K562 (cell line): ENCODE results near the gene UBE2L6. TPM values are rescaled to one million over a fixed set of nuclear protein-coding genes. Genes with fewer than 3 reads are reported as not detected.

ENCODE experiments used
- ATAC-seq: fragments of 200-7000 bp; cut with Tn5 transposase; 3 replicates; pipeline ENCODE4 v1.9.1; 2020; ENCODE audit warnings: moderate library complexity
- BruUV-seq: library from RNA; stranded (reverse); fragments of 400-500 nt; replicated peaks from 2 replicates; lab custom pipeline; 2021; lab: Mats Ljungman, UMichigan
- CTCF ChIA-PET: fragments of 300-600 bp; formaldehyde crosslinking; extraction: SDS; loops from one replicate; lab custom pipeline; 2021; ENCODE audit warnings: low intra/inter-chr PET ratio; lab: Yijun Ruan, JAX
- POLR2A ChIA-PET: fragments of 300-600, 350-650 bp; sonication (Branson Sonifier 250); formaldehyde crosslinking; extraction: SDS; loops from one replicate; lab custom pipeline; 2021; ENCODE audit warnings: antibody characterized with exemption, inconsistent platforms; lab: Yijun Ruan, JAX
- DNase-seq, 4 experiments: peaks; one replicate each; pipeline versions ENCODE4 v3.0.0 to v3.0.0-alpha.2; 2011 to 2018; ENCODE audit warnings: low spot score in 3 of 4, mixed read lengths in 3 of 4; ENCODE audit errors: extremely low read depth in 1 of 4
- FAIRE-seq: peaks from 2 replicates; lab custom pipeline; 2011; peaks lifted over from hg19 to GRCh38; lab: Jason Lieb, UNC
- H2AFZ ChIP-seq: 2 replicates; pipeline ENCODE4 v1.6.0; 2011; ENCODE audit warnings: low read depth, low read length, control low read depth, inconsistent platforms
- H3K27ac ChIP-seq: fragments of 200-600 bp; 3 replicates; pipeline ENCODE4 v1.8.0; 2011; ENCODE audit warnings: low read depth, mild to moderate bottlenecking, control low read depth, inconsistent platforms, low read length, moderate library complexity, mixed read lengths; ENCODE audit errors: extremely low read depth
- H3K27me3 ChIP-seq, 2 experiments: fragments of 300-600 bp in 1 of 2; 2 replicates in 1 of 2; 3 replicates in 1 of 2; pipeline versions ENCODE4 v1.6.0 to v1.8.0; 2011; ENCODE audit warnings: inconsistent platforms in 2 of 2, low read length in 2 of 2, mild to moderate bottlenecking in 1 of 2, mixed read lengths in 1 of 2, moderate library complexity in 1 of 2; ENCODE audit not compliant: control insufficient read depth in 2 of 2, insufficient read depth in 2 of 2
- H3K36me3 ChIP-seq: fragments of 300-600 bp; 3 replicates; pipeline ENCODE4 v1.8.0; 2011; ENCODE audit warnings: mild to moderate bottlenecking, low read length, inconsistent platforms; ENCODE audit not compliant: control insufficient read depth, insufficient read depth
- H3K4me1 ChIP-seq, 2 experiments: fragments of 200-600 bp in 1 of 2; replicated peaks in 1 of 2; 2 replicates in 1 of 2; 3 replicates in 1 of 2; pipeline versions ENCODE4 v1.5.1 to v1.8.0; 2011; ENCODE audit warnings: inconsistent platforms in 2 of 2, low read length in 2 of 2, mild to moderate bottlenecking in 1 of 2, mixed read lengths in 1 of 2, moderate library complexity in 1 of 2; ENCODE audit not compliant: control insufficient read depth in 2 of 2, insufficient read depth in 2 of 2
- H3K4me2 ChIP-seq: 2 replicates; pipeline ENCODE4 v1.6.1; 2011; ENCODE audit warnings: low read length, control low read depth, inconsistent platforms, mixed read lengths; ENCODE audit not compliant: insufficient read depth
- H3K4me3 ChIP-seq: fragments of 200-600 bp; sonication (generic), shearing (Covaris generic); 2 replicates; pipeline ENCODE4 v1.5.1; 2016; ENCODE audit warnings: control low read depth, inconsistent platforms
- H3K79me2 ChIP-seq: fragments of 200-600 bp; 3 replicates; pipeline ENCODE4 v1.8.0; 2011; ENCODE audit warnings: low read length, inconsistent platforms; ENCODE audit not compliant: control insufficient read depth, insufficient read depth
- H3K9ac ChIP-seq, 2 experiments: 2 replicates each; pipeline versions ENCODE4 v1.6.0 to v1.6.1; 2011; ENCODE audit warnings: low read depth in 2 of 2, low read length in 2 of 2, control low read depth in 1 of 2, inconsistent platforms in 1 of 2, mild to moderate bottlenecking in 1 of 2, mixed read lengths in 1 of 2; ENCODE audit not compliant: insufficient read depth in 1 of 2
- H3K9me1 ChIP-seq: one replicate; pipeline ENCODE4 v1.6.0; 2011; ENCODE audit warnings: inconsistent platforms, mild to moderate bottlenecking, low read length, moderate library complexity; ENCODE audit not compliant: control insufficient read depth, insufficient read depth
- H3K9me3 ChIP-seq: replicated peaks from 2 replicates; pipeline ENCODE4 v1.5.1; 2011; ENCODE audit warnings: low read depth, low read length, inconsistent platforms; ENCODE audit not compliant: control insufficient read depth, insufficient read depth
- H4K20me1 ChIP-seq: replicated peaks from 2 replicates; pipeline ENCODE4 v1.6.1; 2011; ENCODE audit warnings: low read length, inconsistent platforms, mixed read lengths; ENCODE audit not compliant: control insufficient read depth, insufficient read depth
- CHD4 ChIP-seq: fragments of 200-600 bp; sonication (generic); IDR thresholded peaks from 3 replicates; pipeline ENCODE4 v1.6.1; 2012; ENCODE audit warnings: low read depth, mild to moderate bottlenecking, mixed read lengths, low read length, inconsistent platforms; ENCODE audit not compliant: insufficient read depth, insufficient replicate concordance, poor library complexity, severe bottlenecking
- EGR1 ChIP-seq: fragments of 450-650 bp; conservative IDR thresholded peaks from 2 replicates; pipeline ENCODE4 v1.6.1; 2017; ENCODE audit warnings: mild to moderate bottlenecking
- KDM1A ChIP-seq, 2 experiments: fragments of 450-650 bp; IDR thresholded peaks; 2 replicates each; pipeline ENCODE4 v1.6.1; 2016; ENCODE audit warnings: mild to moderate bottlenecking in 2 of 2
- L3MBTL2 ChIP-seq: fragments of 450-650 bp; IDR thresholded peaks from 2 replicates; pipeline ENCODE4 v1.6.1; 2016; ENCODE audit warnings: mild to moderate bottlenecking, moderate library complexity
- MLLT1 ChIP-seq, 2 experiments: fragments of 450-650 bp; IDR thresholded peaks; 2 replicates each; pipeline ENCODE4 v1.6.1; 2016
- MTF1 ChIP-seq: fragments of 250-450 bp; sonication (Bioruptor Pico); IDR thresholded peaks from 2 replicates; pipeline ENCODE4 v1.9.0; 2021; ENCODE audit warnings: moderate library complexity, mild to moderate bottlenecking, inconsistent platforms, borderline replicate concordance
- NCOA1 ChIP-seq: fragments of 450-650 bp; IDR thresholded peaks from 2 replicates; pipeline ENCODE4 v1.6.1; 2016; ENCODE audit warnings: low read depth
- SRF ChIP-seq, 2 experiments: fragments of 250-450, 450-650 bp in 1 of 2; sonication (Bioruptor Pico) in 1 of 2; sonication (generic) in 1 of 2; formaldehyde crosslinking; IDR thresholded peaks; 2 replicates each; pipeline versions ENCODE4 v1.5.0 to v1.5.1; 2020 to 2022; ENCODE audit warnings: mild to moderate bottlenecking in 1 of 2, missing genetic modification reagents in 1 of 2
- VEZF1 ChIP-seq: fragments of 200-800 bp; sonication (Bioruptor generic); IDR thresholded peaks from 2 replicates; pipeline ENCODE4 v1.6.1; 2017; ENCODE audit warnings: missing genetic modification characterization, missing compliant biosample characterization
- ZNF263 ChIP-seq: sonication (generic); formaldehyde crosslinking; IDR thresholded peaks from 2 replicates; pipeline ENCODE4 v1.8.0; 2022; ENCODE audit warnings: mild to moderate bottlenecking, missing genetic modification reagents, borderline replicate concordance
- WGBS: fragments of 100-300 bp; shearing (Covaris generic); methylation state at CpG from one replicate; pipeline ENCODE4 v1.1.6; 2016; ENCODE audit warnings: low coverage, mixed read lengths; ENCODE audit not compliant: insufficient coverage; ENCODE audit errors: missing lambda C conversion rate; 5-methylcytosine and 5-hydroxymethylcytosine counted together
- in situ Hi-C: fragments of 300-500 bp; cut with MboI; formaldehyde crosslinking; loops from 4 replicates; pipeline ENCODE4 v1.15.0; 2018; ENCODE audit warnings: inconsistent platforms, mixed read lengths
- intact Hi-C: fragments of 100-400 bp; cut with micrococcal nuclease; formaldehyde crosslinking; loops from 2 replicates; pipeline ENCODE4 v1.14.2; 2022
- polyA plus RNA-seq, 8 experiments: library from polyadenylated mRNA; depleted of rRNA in 4 of 8; stranded (reverse) in 5 of 8; unstranded in 3 of 8; fragments of >200 nt; fragmentation: Nextera tagmentation in 2 of 8; fragmentation: Illumina TruSeq in 1 of 8; extraction: Ambion mirVana in 2 of 8; extraction: Trizol in 1 of 8; gene quantifications; 2 replicates each; pipeline versions ENCODE4 v1.2.1 to v1.2.3, GENCODE V29; 2011 to 2014; ENCODE audit warnings: inconsistent platforms in 1 of 8, missing spikeins in 1 of 8
- total RNA-seq, 7 experiments: library from RNA; depleted of rRNA in 6 of 7; stranded (reverse); fragments of >200 nt in 6 of 7; fragmentation: Illumina TruSeq in 2 of 7; extraction: Trizol in 2 of 7; gene quantifications; 2 replicates each; pipeline versions ENCODE4 v1.2.1 to v1.2.3, GENCODE V29; 2011 to 2021; ENCODE audit warnings: low replicate concordance in 1 of 7

The UBE2L6 gene
- total and polyA plus RNA-seq, 9 of the 15 experiments (the other 6 are each of a cell fraction or from before 2014, with no cell fraction given), result 5.9 to 24.9 (median 9.7) TPM

GRCh38 chr11:57597916-57598830 lies 30.7 kb upstream of the UBE2L6 start:
- H3K9ac ChIP-seq, result 0 out of 4 replicates have a peak overlapping the region, but pooled peaks of 1 of the 2 experiments have one; percentile 52
- peak overlapping the region; percentile 59; the same call in 1 of the 2 replicates for H2AFZ ChIP-seq
- peak; percentile 9 to 77 (median 53) for DNase-seq
- peaks cover 40 to 44% of the 10 kb centered on the region in 2 experiments; a peak in 4 of 5 replicates for H3K27me3 ChIP-seq
- intact Hi-C loops (no loop called here), in situ Hi-C loops (no loop called here)
- no peaks in the 10 kb centered on the region for H3K9me3 ChIP-seq
- H3K4me3 ChIP-seq, result no peak overlapping the region
- no peaks in the 10 kb centered on the region for H4K20me1 ChIP-seq
- FAIRE-seq, result no peak
- H3K79me2 ChIP-seq, result no peaks in the 10 kb centered on the region
- H3K36me3 ChIP-seq, result no peaks in the 10 kb centered on the region
- POLR2A ChIA-PET, result interaction anchor here (0.7 to 1.0 kb wide), 4 partner anchors 14 to 51 kb away, joined by 3 to 4 read pairs (median 3); no protein-coding TSS in a partner anchor
- peaks cover 0 to 6% of the 10 kb centered on the region in 2 experiments; a peak in 2 of 5 replicates for H3K4me1 ChIP-seq
- no peak overlapping the region for H3K4me2 ChIP-seq
- no peak overlapping the region for H3K27ac ChIP-seq
- ATAC-seq, result peak; percentile 54
- H3K9me1 ChIP-seq, result no peaks in the 10 kb centered on the region
- WGBS, result 7% methylated on average over 26 of the region's 33 CpGs
- CTCF ChIA-PET, result no interaction called here
- no TSS peak for BruUV-seq
- TF ChIP-seq L3MBTL2, result no peak
- TF ChIP-seq ZNF263 (CRISPR knock-in tag), result peak; percentile 52; the same call in 1 of the 2 replicates
- TF ChIP-seq EGR1, result 0 out of 2 replicates have a peak, but pooled peaks have one; percentile 12
- 0 out of 4 replicates have a peak, but pooled peaks of 1 of the 2 experiments have one; percentile 11 for TF ChIP-seq KDM1A (IDR thresholded peaks at IDR 0.05)
- no peak for TF ChIP-seq SRF (CRISPR knock-in tag; IDR thresholded peaks at IDR 0.05)
- TF ChIP-seq MLLT1 (IDR thresholded peaks at IDR 0.05), result no peak
- TF ChIP-seq MTF1 (CRISPR knock-in tag), result no peak
- no peak for TF ChIP-seq NCOA1
- no peak for TF ChIP-seq CHD4
- 0 out of 2 replicates have a peak, but pooled peaks have one; percentile 18 for TF ChIP-seq VEZF1 (CRISPR knock-in tag)
